GM23338 (cell line): Measurements from ENCODE around the gene IRF2. TPM values are rescaled to one million over a fixed set of nuclear protein-coding genes. Genes with fewer than 3 reads are reported as not detected.

ENCODE experiments used
- ATAC-seq: fragments of 200-7000 bp; cut with Tn5 transposase; 3 replicates; pipeline ENCODE4 v1.9.1; 2020
- DNase-seq: peaks from one replicate; pipeline ENCODE4 v3.0.0-alpha.2; 2015; ENCODE audit warnings: low spot score
- H2AFZ ChIP-seq: fragments of 200-600 bp; sonication (generic); 2 replicates; pipeline ENCODE4 v1.8.0; 2016; ENCODE audit warnings: antibody characterized with exemption, mild to moderate bottlenecking, moderate library complexity
- H3F3A ChIP-seq: fragments of 200-600 bp; sonication (generic); replicated peaks from 2 replicates; pipeline ENCODE4 v1.8.0; 2017; ENCODE audit warnings: antibody characterized with exemption, mixed run types, low read depth
- H3K27ac ChIP-seq: fragments of 200-600 bp; sonication (generic); 2 replicates; pipeline ENCODE4 v1.6.1; 2016; ENCODE audit warnings: low read depth
- H3K27me3 ChIP-seq: fragments of 200-600 bp; sonication (generic); 2 replicates; pipeline ENCODE4 v1.8.0; 2016; ENCODE audit warnings: mild to moderate bottlenecking, mixed run types, moderate library complexity; ENCODE audit not compliant: insufficient read depth
- H3K36me3 ChIP-seq: fragments of 200-600 bp; sonication (generic); 2 replicates; pipeline ENCODE4 v1.8.0; 2016; ENCODE audit warnings: mild to moderate bottlenecking; ENCODE audit not compliant: insufficient read depth
- H3K4me1 ChIP-seq: fragments of 200-600 bp; sonication (generic); 2 replicates; pipeline ENCODE4 v1.8.0; 2016; ENCODE audit warnings: mild to moderate bottlenecking, moderate library complexity; ENCODE audit not compliant: insufficient read depth
- H3K4me2 ChIP-seq: fragments of 200-600 bp; sonication (generic); 2 replicates; pipeline ENCODE4 v1.7.1; 2017; ENCODE audit warnings: mixed run types
- H3K4me3 ChIP-seq: fragments of 200-600 bp; sonication (generic); 2 replicates; pipeline ENCODE4 v1.6.1; 2016; ENCODE audit warnings: mixed run types
- H3K79me2 ChIP-seq: fragments of 200-600 bp; sonication (generic); replicated peaks from 2 replicates; pipeline ENCODE4 v1.8.0; 2017; ENCODE audit warnings: mild to moderate bottlenecking; ENCODE audit not compliant: insufficient read depth
- H3K9me2 ChIP-seq: fragments of 200-600 bp; sonication (generic); 2 replicates; pipeline ENCODE4 v1.8.0; 2017; ENCODE audit not compliant: insufficient read depth
- H4K20me1 ChIP-seq: fragments of 200-600 bp; sonication (generic); replicated peaks from 2 replicates; pipeline ENCODE4 v1.8.0; 2017; ENCODE audit warnings: mild to moderate bottlenecking; ENCODE audit not compliant: insufficient read depth
- H3K27ac Mint-ChIP-seq: 2 replicates; pipeline ENCODE4 v1.8.0; 2020; ENCODE audit warnings: inconsistent platforms, mild to moderate bottlenecking, moderate library complexity, mixed read lengths
- H3K27me3 Mint-ChIP-seq: 3 replicates; pipeline ENCODE4 v1.8.0; 2022; ENCODE audit warnings: low read depth, mild to moderate bottlenecking, moderate library complexity, mixed read lengths, inconsistent platforms; ENCODE audit not compliant: insufficient read depth, poor library complexity
- H3K36me3 Mint-ChIP-seq: 3 replicates; pipeline ENCODE4 v1.8.0; 2021; ENCODE audit warnings: low read depth, mild to moderate bottlenecking, inconsistent platforms, moderate library complexity, mixed read lengths
- H3K4me1 Mint-ChIP-seq: 3 replicates; pipeline ENCODE4 v1.8.0; 2020; ENCODE audit warnings: mild to moderate bottlenecking, inconsistent platforms, mixed read lengths
- H3K4me3 Mint-ChIP-seq: 3 replicates; pipeline ENCODE4 v1.8.0; 2021; ENCODE audit warnings: moderate library complexity, mild to moderate bottlenecking, inconsistent platforms, mixed read lengths
- H3K9me3 Mint-ChIP-seq: 3 replicates; pipeline ENCODE4 v1.8.0; 2020; ENCODE audit warnings: moderate library complexity, mild to moderate bottlenecking, inconsistent platforms, mixed read lengths
- CREB1 ChIP-seq: fragments of 250-450 bp; sonication (Bioruptor Pico); IDR thresholded peaks from 2 replicates; pipeline ENCODE4 v1.5.0; 2020; ENCODE audit warnings: low read depth, mild to moderate bottlenecking, moderate library complexity
- EZH2 ChIP-seq: fragments of 200-600 bp; sonication (generic); IDR thresholded peaks from one replicate; pipeline ENCODE4 v1.8.0; 2017; ENCODE audit warnings: antibody characterized with exemption, mild to moderate bottlenecking, low read depth; ENCODE audit not compliant: unreplicated experiment
- POLR2AphosphoS5 ChIP-seq: IDR thresholded peaks from 2 replicates; pipeline ENCODE4 v1.6.1; 2016; ENCODE audit warnings: antibody characterized with exemption, low read depth
- ZNF331 ChIP-seq: fragments of 250-450 bp; sonication (Bioruptor Pico); IDR thresholded peaks from 2 replicates; pipeline ENCODE4 v1.5.0; 2020; ENCODE audit warnings: low read depth, mild to moderate bottlenecking, moderate library complexity
- ZNF462 ChIP-seq: fragments of 250-450 bp; sonication (Bioruptor Pico); IDR thresholded peaks from 2 replicates; pipeline ENCODE4 v1.5.0; 2020; ENCODE audit warnings: mild to moderate bottlenecking, moderate library complexity
- long read RNA-seq: library from polyadenylated mRNA; unstranded; transcript quantifications from one replicate; pipeline ENCODE4 v2.0.0, GENCODE V29; 2020; ENCODE audit not compliant: unreplicated experiment
- polyA plus RNA-seq: library from polyadenylated mRNA; unstranded; fragments of >200 nt; fragmentation: Nextera tagmentation; extraction: Ambion mirVana; gene quantifications from 2 replicates; pipeline ENCODE4 v1.2.1, GENCODE V29; 2016
- total RNA-seq: library from RNA; depleted of rRNA; stranded (reverse); fragments of >200 nt; shearing (Covaris generic); gene quantifications from 2 replicates; pipeline ENCODE4 v1.2.3, GENCODE V29; 2014; rRNA removed
- TF ChIP-seq, protein P1 (sequence below), 2 experiments: fragments of 200-600 bp in 1 of 2; sonication (generic) in 1 of 2; conservative IDR thresholded peaks; 2 replicates each; pipeline versions ENCODE4 v1.5.1 to v1.6.1; 2016 to 2017; ENCODE audit warnings: antibody characterized with exemption in 2 of 2, low read depth in 2 of 2, mild to moderate bottlenecking in 2 of 2, moderate library complexity in 1 of 2
- TF ChIP-seq, protein P2 (sequence below): IDR thresholded peaks from 2 replicates; pipeline ENCODE4 v1.6.1; 2016; ENCODE audit warnings: antibody characterized with exemption

IRF2 gene
- total RNA-seq (14.1 and 14.7 TPM in 2 replicates), polyA plus RNA-seq (13.6 and 15.0 TPM in 2 replicates)
- long read RNA-seq, partial matches to known transcripts: 2 of 2 reads
- long read RNA-seq, other reads (novel, unspliced or antisense): 0 of 2 reads

GRCh38 chr4:184474263-184475095 lies at the start of gene IRF2:
TSS of gene IRF2 (minus strand) at chr4:184474550. CDS start at chr4:184429064, 45,486 bp downstream.
- Mint-ChIP-seq H3K9me3 (peaks cover 5% of the 10 kb centered on the region; the same call in 1 of the 3 replicates), H3K36me3 (peaks cover 4% of the 10 kb centered on the region; the same call in 2 of the 3 replicates), H3K27ac (peak within 1 kb of the TSS; percentile 90), H3K4me1 (peaks cover 26% of the 10 kb centered on the region), H3K4me3 (peak within 1 kb of the TSS; percentile 96), H3K27me3 (peaks cover 11% of the 10 kb centered on the region)
- Histone ChIP-seq H2AFZ (peak within 1 kb of the TSS; percentile 94), H3K9me2 (no peaks in the 10 kb centered on the region), H3F3A (0 out of 2 replicates have a peak, but pooled peaks cover 12% of the 10 kb centered on the region), H3K4me2 (peak within 1 kb of the TSS; percentile 100), H3K36me3 (no peaks in the 10 kb centered on the region), H3K27ac (peak within 1 kb of the TSS; percentile 98), H3K27me3 (no peaks in the 10 kb centered on the region), H3K79me2 (peaks cover 49% of the 10 kb centered on the region), H3K4me1 (peaks cover 27% of the 10 kb centered on the region), H3K4me3 (peak within 1 kb of the TSS; percentile 100), H4K20me1 (peaks cover 7% of the 10 kb centered on the region)
- ATAC-seq (peak; percentile 67), DNase-seq (peak; percentile 96)
- TF ChIP-seq ZNF462 (CRISPR knock-in tag) (no peak), EZH2 (no peak), POLR2AphosphoS5 (peak; percentile 72), CREB1 (CRISPR knock-in tag) (no peak), ZNF331 (CRISPR knock-in tag) (no peak)
- TF ChIP-seq, protein P1, sequence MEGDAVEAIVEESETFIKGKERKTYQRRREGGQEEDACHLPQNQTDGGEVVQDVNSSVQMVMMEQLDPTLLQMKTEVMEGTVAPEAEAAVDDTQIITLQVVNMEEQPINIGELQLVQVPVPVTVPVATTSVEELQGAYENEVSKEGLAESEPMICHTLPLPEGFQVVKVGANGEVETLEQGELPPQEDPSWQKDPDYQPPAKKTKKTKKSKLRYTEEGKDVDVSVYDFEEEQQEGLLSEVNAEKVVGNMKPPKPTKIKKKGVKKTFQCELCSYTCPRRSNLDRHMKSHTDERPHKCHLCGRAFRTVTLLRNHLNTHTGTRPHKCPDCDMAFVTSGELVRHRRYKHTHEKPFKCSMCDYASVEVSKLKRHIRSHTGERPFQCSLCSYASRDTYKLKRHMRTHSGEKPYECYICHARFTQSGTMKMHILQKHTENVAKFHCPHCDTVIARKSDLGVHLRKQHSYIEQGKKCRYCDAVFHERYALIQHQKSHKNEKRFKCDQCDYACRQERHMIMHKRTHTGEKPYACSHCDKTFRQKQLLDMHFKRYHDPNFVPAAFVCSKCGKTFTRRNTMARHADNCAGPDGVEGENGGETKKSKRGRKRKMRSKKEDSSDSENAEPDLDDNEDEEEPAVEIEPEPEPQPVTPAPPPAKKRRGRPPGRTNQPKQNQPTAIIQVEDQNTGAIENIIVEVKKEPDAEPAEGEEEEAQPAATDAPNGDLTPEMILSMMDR (conservative IDR thresholded peaks at IDR 0.05; ENCODE audit: low read depth in 2 of 2): no peak
- TF ChIP-seq, protein P2, sequence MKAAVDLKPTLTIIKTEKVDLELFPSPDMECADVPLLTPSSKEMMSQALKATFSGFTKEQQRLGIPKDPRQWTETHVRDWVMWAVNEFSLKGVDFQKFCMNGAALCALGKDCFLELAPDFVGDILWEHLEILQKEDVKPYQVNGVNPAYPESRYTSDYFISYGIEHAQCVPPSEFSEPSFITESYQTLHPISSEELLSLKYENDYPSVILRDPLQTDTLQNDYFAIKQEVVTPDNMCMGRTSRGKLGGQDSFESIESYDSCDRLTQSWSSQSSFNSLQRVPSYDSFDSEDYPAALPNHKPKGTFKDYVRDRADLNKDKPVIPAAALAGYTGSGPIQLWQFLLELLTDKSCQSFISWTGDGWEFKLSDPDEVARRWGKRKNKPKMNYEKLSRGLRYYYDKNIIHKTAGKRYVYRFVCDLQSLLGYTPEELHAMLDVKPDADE: peak; percentile 68
